ENCODE measurements around the gene PRG2.
"Not testable (repeated sequence)": the region's sequence is repeated elsewhere in the genome, so short reads cannot be mapped to it uniquely, and the experiment has no call there.

The PRG2 gene

DNA sequence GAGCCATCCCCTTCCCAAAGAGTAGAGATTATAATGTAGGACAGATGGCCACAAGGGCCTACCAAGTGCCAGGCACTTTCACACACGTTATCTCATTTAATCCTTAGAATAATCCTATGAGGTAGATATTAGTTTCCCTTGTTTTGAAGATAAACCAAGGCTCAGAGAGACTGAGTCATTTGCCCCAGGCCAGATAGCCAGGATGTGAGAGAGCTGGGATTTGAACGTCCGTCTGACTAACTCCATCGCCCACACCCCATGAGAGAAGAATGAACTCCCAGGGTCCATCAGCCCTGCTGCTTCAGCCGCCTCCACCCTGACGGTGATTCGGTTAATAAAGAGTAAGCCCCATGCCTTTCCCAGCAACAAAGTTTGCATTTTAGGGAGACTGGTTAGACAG lies 20.2 kb downstream of the PRG2 start:
- no peak for DNase-seq (ENCODE audit: low read depth in 2 of 3, low spot score in 1 of 3)

DNA sequence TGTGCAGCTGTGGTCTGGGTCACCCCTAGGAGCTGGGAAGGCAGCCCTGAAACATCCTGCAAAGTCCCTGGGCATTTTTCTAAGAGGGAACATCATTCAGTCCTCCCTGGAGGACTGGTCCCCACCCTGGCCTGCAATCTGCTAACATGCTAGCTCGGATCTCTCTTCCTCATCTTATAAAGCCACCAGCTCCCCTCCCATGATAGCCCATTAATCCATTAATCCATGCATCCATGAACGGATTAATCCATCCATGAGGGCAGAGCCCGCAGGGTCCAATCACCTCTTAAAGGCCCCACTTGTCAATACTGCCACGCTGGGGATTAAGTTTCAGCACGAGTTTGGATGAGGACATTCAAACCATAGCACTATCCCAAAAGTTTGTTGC lies 21.6 kb downstream of the PRG2 start:
- no peak for DNase-seq (ENCODE audit: low read depth in 2 of 3, low spot score in 1 of 3)

DNA sequence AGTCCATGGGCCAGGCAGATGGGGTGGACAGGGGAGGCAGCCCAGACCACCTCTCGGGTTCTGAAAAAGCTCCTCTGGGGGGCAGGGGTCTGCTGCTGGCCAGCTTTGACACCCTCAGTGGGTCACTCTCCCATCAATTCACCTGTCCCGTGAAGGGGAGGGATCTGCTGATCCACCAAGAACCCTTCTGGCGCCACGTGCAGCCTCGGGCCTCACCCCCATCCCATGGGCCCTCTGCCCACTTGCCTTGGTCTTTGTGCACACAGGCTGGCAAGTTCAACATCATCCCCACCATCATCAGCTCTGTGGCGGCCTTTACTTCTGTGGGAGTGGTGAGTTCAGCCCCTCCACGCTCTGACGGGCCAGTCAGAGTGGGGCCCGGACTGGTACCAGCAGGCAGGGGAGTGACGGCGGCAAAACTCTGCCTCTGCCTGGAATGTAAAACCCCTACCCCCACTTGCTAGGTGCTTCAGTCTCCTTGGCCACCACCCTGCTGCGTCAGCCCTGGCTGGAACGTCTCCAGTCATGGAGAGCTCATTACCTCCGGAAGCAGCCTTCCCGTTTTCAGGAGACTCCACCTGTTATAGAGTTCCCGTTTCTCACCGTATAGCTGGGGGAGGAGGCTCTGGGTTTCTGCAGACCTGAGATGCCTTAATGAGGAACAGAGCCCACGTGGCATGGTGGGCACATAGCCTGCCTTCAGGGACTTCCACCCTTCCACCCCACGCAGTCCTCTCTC lies 22.2 kb downstream of the PRG2 start:
- no peak for DNase-seq (ENCODE audit: low read depth in 2 of 3, low spot score in 1 of 3)

DNA sequence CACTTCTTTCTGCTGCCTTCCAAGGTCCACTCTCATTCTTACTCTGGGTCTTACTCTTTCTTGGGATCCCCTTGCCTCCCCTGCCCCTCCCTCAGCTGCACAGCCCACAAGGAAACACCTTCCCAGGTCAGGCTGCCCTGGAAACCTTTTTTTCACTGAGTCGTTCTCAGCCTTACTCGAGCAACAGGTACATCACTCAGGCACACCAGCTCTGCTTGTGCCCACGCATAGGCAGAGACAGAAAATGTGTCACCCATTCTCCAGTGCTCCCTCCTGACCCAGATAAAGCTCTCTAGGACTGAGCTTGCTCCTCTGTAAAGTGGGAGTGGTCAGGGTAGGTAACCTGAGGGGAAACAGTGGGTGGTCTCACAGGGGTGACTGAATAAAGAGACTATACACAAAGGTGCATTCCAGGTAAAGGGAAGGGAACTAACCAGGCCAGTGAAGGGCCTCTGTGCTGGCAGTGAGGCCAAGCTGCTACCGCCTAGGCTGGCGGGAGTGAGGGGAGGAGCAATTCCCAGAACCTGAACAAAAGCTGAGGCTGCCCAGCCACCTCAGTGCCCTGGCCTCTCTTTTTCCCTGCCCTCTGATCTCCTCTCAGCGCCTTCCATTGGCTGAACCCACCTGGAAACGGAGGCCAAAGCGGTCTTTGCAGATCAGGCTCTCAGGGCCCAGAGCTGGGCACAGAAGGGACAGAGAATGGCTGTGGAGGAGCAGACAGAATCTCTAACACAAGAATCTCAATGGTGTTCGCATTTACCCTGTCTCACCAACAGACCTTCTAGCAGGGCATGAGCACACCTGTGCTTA lies 25.4 kb downstream of the PRG2 start:
- DNase-seq (ENCODE audit: low read depth in 2 of 3, low spot score in 1 of 3), result no peak

- DNase-seq (ENCODE audit: low read depth in 2 of 3, low spot score in 1 of 3), result no peak
Observed at GRCh38 chr11:57363131-57364080, 27.0 kb downstream of the PRG2 start.

DNA sequence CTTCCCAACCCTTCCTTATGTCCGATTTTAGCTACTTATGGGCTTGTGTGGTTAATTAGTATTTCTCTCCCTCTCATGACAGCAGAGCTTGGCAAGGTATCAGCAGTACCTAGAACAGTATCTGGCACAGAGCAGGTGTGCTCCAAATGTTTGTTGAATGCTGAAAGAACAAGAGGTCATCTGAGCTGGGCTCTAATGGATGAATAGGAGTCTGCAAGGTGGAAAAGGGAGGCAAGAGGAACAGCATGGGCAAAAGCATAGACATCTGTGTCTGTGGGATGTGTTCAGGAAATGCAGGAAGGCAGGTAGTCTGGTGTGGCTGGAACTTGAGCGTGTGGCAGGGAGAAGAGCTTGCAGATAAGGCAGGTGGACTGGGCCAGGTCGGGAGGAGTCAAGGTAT lies 28.5 kb downstream of the PRG2 start:
- DNase-seq (ENCODE audit: low read depth in 2 of 3, low spot score in 1 of 3), result no peak

- not testable (repeated sequence) for DNase-seq (ENCODE audit: low read depth in 2 of 3, low spot score in 1 of 3)
Observed at GRCh38 chr11:57361420-57361819, 29.0 kb downstream of the PRG2 start.

DNA sequence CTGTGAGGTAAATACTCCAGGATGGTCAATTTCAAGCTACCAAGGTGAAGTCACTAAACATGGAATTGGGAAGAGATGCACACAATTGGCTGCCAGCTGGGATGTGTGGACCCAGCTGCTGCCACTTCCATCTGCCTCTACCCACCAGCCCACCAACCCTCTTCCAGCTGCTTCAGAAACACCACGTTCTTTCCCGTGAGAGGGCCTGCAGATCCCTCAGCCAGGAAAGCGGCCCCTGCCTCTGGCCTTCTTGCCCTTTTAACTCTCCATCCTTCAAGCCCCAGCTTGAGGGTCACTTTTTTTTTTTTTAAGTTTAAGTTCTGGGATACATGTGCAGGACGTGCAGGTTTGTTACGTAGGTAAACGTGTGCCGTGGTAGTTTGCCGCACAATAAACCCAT lies 29.5 kb downstream of the PRG2 start:
- no peak for DNase-seq (ENCODE audit: low read depth in 2 of 3, low spot score in 1 of 3)

DNA sequence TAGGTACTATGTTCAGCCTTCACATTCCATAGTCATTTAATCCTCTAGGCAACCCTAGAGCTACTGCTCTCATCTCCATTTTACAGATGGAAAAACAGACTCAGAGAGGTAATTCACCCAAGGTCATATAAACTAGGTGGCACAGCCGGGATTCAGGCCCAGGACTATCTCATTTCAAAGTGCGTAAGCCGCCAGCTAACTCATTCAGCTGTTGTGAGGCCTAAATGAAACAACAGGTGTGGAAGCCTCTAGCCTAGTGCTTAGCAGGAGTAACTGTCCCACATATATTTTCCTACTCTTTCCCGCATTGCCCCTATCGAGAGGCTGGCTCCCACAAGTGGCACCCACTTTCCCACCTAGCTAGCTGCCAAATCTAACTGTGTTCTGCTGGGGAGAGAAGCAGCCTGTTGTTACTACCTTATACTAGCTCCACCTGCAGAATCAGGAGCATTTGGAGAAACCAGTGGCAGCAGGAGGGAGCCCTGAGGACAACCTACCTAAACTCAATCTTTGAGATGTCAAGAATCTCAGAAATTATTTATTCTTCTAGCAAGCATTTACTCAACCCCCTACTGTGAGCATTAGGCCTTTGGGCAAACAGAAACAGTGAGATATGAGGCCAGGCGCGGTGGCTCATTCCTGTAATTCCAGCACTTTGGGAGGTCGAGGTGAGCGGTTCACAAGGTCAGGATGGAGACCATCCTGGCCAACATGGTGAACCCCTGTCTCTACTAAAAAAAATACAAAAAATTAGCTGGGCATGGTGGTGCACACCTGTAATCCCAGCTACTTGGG lies 30.4 kb downstream of the PRG2 start:
- no peak for DNase-seq (ENCODE audit: low read depth in 2 of 3, low spot score in 1 of 3)

- DNase-seq (ENCODE audit: low read depth in 2 of 3, low spot score in 1 of 3), result no peak
Observed at GRCh38 chr11:57359396-57359795, 31.1 kb downstream of the PRG2 start.

GRCh38 chr11:57358991-57359390 lies 31.5 kb downstream of the PRG2 start:
- no peak for DNase-seq (ENCODE audit: low read depth in 2 of 3, low spot score in 1 of 3)

GRCh38 chr11:57358543-57358961 lies 31.9 kb downstream of the PRG2 start:
- no peak for DNase-seq (ENCODE audit: low read depth in 2 of 3, low spot score in 1 of 3)

DNA sequence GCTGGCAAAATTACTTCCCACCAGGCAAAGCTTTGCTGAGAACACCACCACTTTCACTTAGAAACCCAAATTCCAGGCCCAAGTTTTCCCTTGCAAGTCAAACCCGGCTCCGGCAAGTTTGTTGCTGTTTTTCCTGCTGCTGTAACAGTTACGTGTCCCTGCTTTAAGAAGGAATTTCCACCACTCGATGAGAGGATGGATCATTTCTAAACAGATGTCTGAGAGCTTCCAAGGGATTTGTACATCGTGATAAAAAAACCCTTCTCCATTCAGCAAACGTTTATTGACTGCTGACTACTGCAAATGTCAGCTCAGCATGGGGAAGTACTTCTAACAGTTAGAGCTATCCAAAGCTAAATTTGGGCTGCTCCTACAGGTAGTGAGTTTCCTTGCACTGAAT lies 32.6 kb downstream of the PRG2 start:
- no peak for DNase-seq (ENCODE audit: low read depth in 2 of 3, low spot score in 1 of 3)

- DNase-seq (ENCODE audit: low read depth in 2 of 3, low spot score in 1 of 3), result no peak
Observed at GRCh38 chr11:57357310-57357709, 33.1 kb downstream of the PRG2 start.

- DNase-seq (ENCODE audit: low read depth in 2 of 3, low spot score in 1 of 3), result no peak
Observed at GRCh38 chr11:57356268-57356667, 34.2 kb downstream of the PRG2 start.

GRCh38 chr11:57354699-57355098 lies 35.8 kb downstream of the PRG2 start:
- no peak for DNase-seq (ENCODE audit: low read depth in 2 of 3, low spot score in 1 of 3)

DNA sequence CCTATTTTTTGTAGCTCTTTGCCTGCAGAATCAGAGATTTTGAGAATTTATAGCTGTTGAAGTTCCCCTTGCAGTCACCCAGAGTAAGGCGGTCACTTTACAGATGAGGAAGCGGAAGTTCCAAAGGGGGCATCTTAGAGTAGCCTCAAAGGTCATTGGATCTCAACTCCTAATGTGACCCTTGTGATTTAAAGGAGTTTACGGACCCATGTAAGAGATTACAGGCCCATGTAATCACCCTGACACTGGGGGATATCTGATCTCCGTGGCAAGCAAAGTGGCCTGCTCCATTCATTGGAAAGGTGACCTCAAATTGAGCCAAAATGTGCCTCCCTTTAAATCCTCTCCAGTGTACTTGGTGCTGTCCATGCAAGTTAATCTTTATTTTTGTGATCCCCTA lies 36.6 kb downstream of the PRG2 start:
- DNase-seq (ENCODE audit: low read depth in 2 of 3, low spot score in 1 of 3), result no peak

DNA sequence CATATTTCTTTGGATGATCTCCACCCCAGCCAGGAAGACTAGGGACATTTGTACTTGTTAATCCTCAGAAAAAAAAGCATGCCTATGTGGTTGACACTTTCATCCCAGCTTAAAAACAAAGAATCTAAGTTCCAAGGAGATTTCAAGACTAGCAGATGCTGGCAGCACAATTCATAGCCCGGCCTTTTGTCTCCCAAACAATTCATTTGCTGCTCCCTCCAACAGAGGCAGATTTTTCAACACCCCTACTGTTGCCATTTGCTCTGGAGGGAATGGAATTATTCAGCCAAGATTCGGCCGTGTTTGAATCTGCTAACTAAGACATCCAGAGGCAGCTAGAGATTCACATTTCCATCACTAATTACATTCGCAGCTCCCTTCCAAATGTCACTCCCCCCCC lies 37.0 kb downstream of the PRG2 start:
- DNase-seq (ENCODE audit: low read depth in 2 of 3, low spot score in 1 of 3), result no peak

DNA sequence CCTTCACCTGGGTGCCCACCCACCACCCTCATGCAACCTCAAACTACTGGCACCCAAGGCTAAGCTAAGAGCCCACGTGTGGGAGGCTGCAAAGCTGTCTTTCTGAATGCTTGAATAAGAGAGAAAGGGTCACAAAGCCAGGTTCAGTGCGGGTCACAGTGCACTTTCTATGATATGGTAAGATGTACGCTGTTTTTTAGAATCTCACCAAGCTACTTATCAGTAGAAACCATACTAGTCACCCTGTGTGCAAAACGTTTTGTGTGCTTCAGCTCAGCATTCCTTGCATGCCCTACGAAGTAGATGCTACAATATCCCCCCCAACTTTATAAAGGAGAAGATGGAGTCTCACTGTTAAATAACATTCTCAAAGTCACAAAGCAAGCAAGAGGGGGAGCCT lies 37.4 kb downstream of the PRG2 start:
- no peak for DNase-seq (ENCODE audit: low read depth in 2 of 3, low spot score in 1 of 3)

DNA sequence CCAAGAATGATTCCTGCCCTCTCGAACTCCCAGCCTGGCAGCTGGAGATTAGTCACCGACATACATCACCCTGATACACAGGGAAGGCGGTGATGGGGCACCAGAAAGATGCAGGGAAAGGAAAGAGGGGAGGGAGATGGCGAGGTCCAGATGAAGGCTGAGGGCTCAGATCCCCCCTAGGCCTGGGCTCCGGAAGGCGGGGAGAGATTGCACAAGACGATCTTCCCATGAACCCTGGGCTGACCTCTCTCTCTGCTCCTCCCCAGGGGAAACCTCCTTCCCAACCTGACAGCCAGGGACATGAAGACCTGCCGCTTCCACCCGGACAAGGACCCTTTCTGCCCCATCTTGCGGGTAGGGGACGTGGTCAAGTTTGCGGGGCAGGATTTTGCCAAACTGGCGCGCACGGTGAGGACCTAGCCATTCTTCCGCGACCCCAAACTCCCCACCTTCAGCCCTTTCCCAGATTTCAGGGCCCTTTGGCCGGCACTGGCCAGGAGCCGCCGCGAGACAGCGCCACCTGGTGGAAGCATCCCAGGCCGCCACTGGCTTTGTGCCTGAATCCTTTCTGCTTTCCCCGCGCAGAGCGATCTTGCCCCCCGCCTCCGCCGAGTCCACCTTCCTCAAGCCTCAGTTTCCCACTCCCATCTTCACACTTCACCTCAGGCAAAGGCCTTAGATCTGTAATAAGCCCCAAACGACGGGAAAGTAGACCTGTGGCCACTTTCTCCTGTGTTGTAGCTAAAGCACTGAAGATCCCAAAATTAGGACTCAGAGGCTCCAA lies 40.8 kb downstream of the PRG2 start:
- peak; percentile 21 to 58 (median 45) for DNase-seq (ENCODE audit: low read depth in 2 of 3, low spot score in 1 of 3)

Measured in stimulated activated CD4-positive, alpha-beta T cell treated with anti-CD3 and anti-CD28 coated beads, Interleukin-12 subunit alpha, Interleukin-12 subunit beta, amount 100 ng/mL, for 48 hours (primary cell).